ENCODE results near the gene ADARB2. TPM values are rescaled to one million over a fixed set of nuclear protein-coding genes. Genes with fewer than 3 reads are reported as not detected.

Gene ADARB2
- total RNA-seq, 1 donor from 2014 or later = 0.11 TPM

DNA sequence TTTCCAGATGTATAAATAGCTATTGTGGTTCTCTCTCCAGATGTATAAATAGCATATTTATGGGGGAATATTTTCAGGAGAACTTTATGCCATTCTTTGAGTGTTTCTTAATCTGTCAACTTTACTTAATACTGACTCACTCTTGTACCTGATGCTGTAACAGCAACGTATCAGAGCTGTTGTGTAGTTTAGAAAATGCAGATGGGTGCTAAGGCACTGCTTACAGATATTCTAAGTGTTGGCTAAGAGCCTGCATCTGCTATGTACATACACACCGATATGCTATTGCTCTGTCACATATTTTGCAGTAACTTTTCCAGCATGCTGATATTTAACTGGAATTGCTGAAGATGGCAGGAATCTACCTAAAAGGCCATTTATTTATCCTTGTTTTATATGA is 609.2 kb downstream of the ADARB2 start:
- H3K27me3 ChIP-seq (ENCODE audit: low read depth) = no peaks in the 10 kb centered on the region
- DNase-seq = no peak
- peaks cover 84% of the 10 kb centered on the region for H3K36me3 ChIP-seq
- intact Hi-C loops (cut with micrococcal nuclease) = no loop called here
- no peaks in the 10 kb centered on the region for H3K9me3 ChIP-seq (replicated peaks)
- peaks cover 9% of the 10 kb centered on the region for H3K4me1 ChIP-seq
- H3K4me3 ChIP-seq = no peak overlapping the region
- TF ChIP-seq, protein P1, sequence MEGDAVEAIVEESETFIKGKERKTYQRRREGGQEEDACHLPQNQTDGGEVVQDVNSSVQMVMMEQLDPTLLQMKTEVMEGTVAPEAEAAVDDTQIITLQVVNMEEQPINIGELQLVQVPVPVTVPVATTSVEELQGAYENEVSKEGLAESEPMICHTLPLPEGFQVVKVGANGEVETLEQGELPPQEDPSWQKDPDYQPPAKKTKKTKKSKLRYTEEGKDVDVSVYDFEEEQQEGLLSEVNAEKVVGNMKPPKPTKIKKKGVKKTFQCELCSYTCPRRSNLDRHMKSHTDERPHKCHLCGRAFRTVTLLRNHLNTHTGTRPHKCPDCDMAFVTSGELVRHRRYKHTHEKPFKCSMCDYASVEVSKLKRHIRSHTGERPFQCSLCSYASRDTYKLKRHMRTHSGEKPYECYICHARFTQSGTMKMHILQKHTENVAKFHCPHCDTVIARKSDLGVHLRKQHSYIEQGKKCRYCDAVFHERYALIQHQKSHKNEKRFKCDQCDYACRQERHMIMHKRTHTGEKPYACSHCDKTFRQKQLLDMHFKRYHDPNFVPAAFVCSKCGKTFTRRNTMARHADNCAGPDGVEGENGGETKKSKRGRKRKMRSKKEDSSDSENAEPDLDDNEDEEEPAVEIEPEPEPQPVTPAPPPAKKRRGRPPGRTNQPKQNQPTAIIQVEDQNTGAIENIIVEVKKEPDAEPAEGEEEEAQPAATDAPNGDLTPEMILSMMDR (IDR thresholded peaks at IDR 0.05; ENCODE audit: borderline replicate concordance) = no peak
- no peak overlapping the region for H3K27ac ChIP-seq (replicated peaks)

DNA sequence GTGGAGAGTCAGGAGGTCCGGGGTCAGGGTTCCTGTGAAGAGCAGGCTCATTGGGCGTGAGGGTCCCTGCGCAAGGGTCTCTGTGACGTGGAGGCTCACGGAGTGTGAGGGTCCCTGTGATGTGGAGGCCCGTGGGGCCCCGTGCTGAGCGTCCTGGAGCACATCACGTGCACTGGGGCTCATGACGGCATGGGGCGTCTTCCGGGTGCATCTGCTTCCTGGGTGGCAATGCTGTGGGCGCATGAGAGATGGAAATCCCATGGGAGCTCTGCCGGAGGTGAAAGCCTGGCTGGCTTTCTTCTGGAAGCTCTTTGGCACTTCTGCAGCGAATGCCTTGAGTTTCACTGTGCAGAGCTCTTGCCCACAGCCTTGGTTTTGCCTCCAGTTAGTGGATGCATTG is 609.7 kb downstream of the ADARB2 start:
- TF ChIP-seq, protein P1 (IDR thresholded peaks at IDR 0.05; ENCODE audit: borderline replicate concordance) = no peak
- intact Hi-C loops (cut with micrococcal nuclease) = no loop called here
- Histone ChIP-seq H3K27me3 (ENCODE audit: low read depth) (no peaks in the 10 kb centered on the region), H3K4me3 (no peak overlapping the region), H3K9me3 (replicated peaks) (no peaks in the 10 kb centered on the region), H3K36me3 (peaks cover 87% of the 10 kb centered on the region), H3K27ac (replicated peaks) (no peak overlapping the region), H3K4me1 (peaks cover 9% of the 10 kb centered on the region)
- DNase-seq = no peak

All from left ventricle myocardium inferior (tissue), 1 donor.